Karpas-422 (cell line): Measurements from ENCODE around the gene ADCY9. TPM values are rescaled to one million over a fixed set of nuclear protein-coding genes. Genes with fewer than 3 reads are reported as not detected.

Source experiments
- DNase-seq: peaks from one replicate; pipeline ENCODE4 v3.0.0-alpha.2; 2015
- H2AFZ ChIP-seq: fragments of 200-600 bp; sonication (generic); 2 replicates; pipeline ENCODE4 v1.6.1; 2014; ENCODE audit warnings: antibody characterized with exemption, low read length, mixed read lengths
- H3K27ac ChIP-seq: fragments of 200-600 bp; sonication (generic); 2 replicates; pipeline ENCODE4 v1.5.1; 2014; ENCODE audit warnings: mild to moderate bottlenecking, low read length, moderate library complexity
- H3K27me3 ChIP-seq: fragments of 200-600 bp; sonication (generic); 2 replicates; pipeline ENCODE4 v1.6.1; 2014; ENCODE audit warnings: low read length, mixed read lengths
- H3K36me3 ChIP-seq: fragments of 200-600 bp; sonication (generic); 2 replicates; pipeline ENCODE4 v1.6.1; 2014; ENCODE audit warnings: low read length, mixed read lengths; ENCODE audit not compliant: insufficient read depth
- H3K4me1 ChIP-seq: fragments of 200-600 bp; sonication (generic); 2 replicates; pipeline ENCODE4 v1.6.1; 2014; ENCODE audit warnings: mild to moderate bottlenecking, low read length, mixed read lengths
- H3K4me2 ChIP-seq: fragments of 200-600 bp; sonication (generic); 2 replicates; pipeline ENCODE4 v1.6.1; 2014; ENCODE audit warnings: low read length, low read depth, mild to moderate bottlenecking; ENCODE audit not compliant: poor library complexity, severe bottlenecking
- H3K4me3 ChIP-seq: fragments of 200-600 bp; sonication (generic); 2 replicates; pipeline ENCODE4 v1.5.1; 2014; ENCODE audit warnings: mild to moderate bottlenecking, antibody characterized with exemption, low read length, mixed read lengths
- H3K79me2 ChIP-seq: fragments of 200-600 bp; sonication (generic); 2 replicates; pipeline ENCODE4 v1.6.1; 2014; ENCODE audit warnings: mild to moderate bottlenecking, low read length, mixed read lengths
- H3K9ac ChIP-seq: fragments of 200-600 bp; sonication (generic); 2 replicates; pipeline ENCODE4 v1.6.0; 2014; ENCODE audit warnings: low read length
- H3K9me2 ChIP-seq: fragments of 200-600 bp; sonication (generic), shearing (Covaris generic); replicated peaks from 2 replicates; pipeline ENCODE4 v1.6.0; 2014; ENCODE audit warnings: mild to moderate bottlenecking, low read length, moderate library complexity; ENCODE audit not compliant: insufficient read depth
- H3K9me3 ChIP-seq: fragments of 300-700, 200-600 bp; sonication (generic); 2 replicates; pipeline ENCODE4 v1.6.1; 2014; ENCODE audit warnings: low read length, mixed read lengths
- H4K20me1 ChIP-seq: fragments of 200-600 bp; sonication (generic); 2 replicates; pipeline ENCODE4 v1.6.1; 2014; ENCODE audit warnings: mild to moderate bottlenecking, antibody characterized with exemption, low read length, low read depth; ENCODE audit not compliant: insufficient read depth
- total RNA-seq: library from RNA; depleted of rRNA; stranded (reverse); fragments of >200 nt; shearing (Covaris generic); gene quantifications from 2 replicates; pipeline ENCODE4 v1.2.3, GENCODE V29; 2014; ENCODE audit warnings: low replicate concordance

Gene ADCY9
- total RNA-seq, 1 experiment from 2014 or later, result 0.11 TPM

GRCh38 chr16:3980253-3981111 lies 135.8 kb downstream of the ADCY9 start:
- Histone ChIP-seq H3K4me2 (no peak overlapping the region), H3K4me3 (no peak overlapping the region), H3K27me3 (no peaks in the 10 kb centered on the region), H3K27ac (no peak overlapping the region), H2AFZ (no peak overlapping the region), H3K79me2 (no peaks in the 10 kb centered on the region), H3K36me3 (no peaks in the 10 kb centered on the region), H3K9ac (no peak overlapping the region), H3K9me2 (no peaks in the 10 kb centered on the region), H3K4me1 (no peaks in the 10 kb centered on the region), H3K9me3 (no peaks in the 10 kb centered on the region), H4K20me1 (no peaks in the 10 kb centered on the region)
- DNase-seq, result no peak

- no peak overlapping the region for H3K27ac ChIP-seq
- no peaks in the 10 kb centered on the region for H3K36me3 ChIP-seq
- H3K4me3 ChIP-seq, result no peak overlapping the region
- no peaks in the 10 kb centered on the region for H4K20me1 ChIP-seq
- no peak for DNase-seq
- H2AFZ ChIP-seq, result no peak overlapping the region
- no peaks in the 10 kb centered on the region for H3K9me2 ChIP-seq
- no peak overlapping the region for H3K9ac ChIP-seq
- H3K79me2 ChIP-seq, result no peaks in the 10 kb centered on the region
- no peaks in the 10 kb centered on the region for H3K4me1 ChIP-seq
- H3K9me3 ChIP-seq, result no peaks in the 10 kb centered on the region
- no peak overlapping the region for H3K4me2 ChIP-seq
- no peaks in the 10 kb centered on the region for H3K27me3 ChIP-seq
Measured at GRCh38 chr16:3979518-3979917, 136.7 kb downstream of the ADCY9 start.

- H3K36me3 ChIP-seq, result no peaks in the 10 kb centered on the region
- H3K9ac ChIP-seq, result no peak overlapping the region
- H3K4me3 ChIP-seq, result no peak overlapping the region
- DNase-seq, result no peak
- no peaks in the 10 kb centered on the region for H3K79me2 ChIP-seq
- no peaks in the 10 kb centered on the region for H3K4me1 ChIP-seq
- H3K4me2 ChIP-seq, result no peak overlapping the region
- no peaks in the 10 kb centered on the region for H3K9me3 ChIP-seq
- H4K20me1 ChIP-seq, result no peaks in the 10 kb centered on the region
- no peaks in the 10 kb centered on the region for H3K27me3 ChIP-seq
- no peaks in the 10 kb centered on the region for H3K9me2 ChIP-seq
- no peak overlapping the region for H2AFZ ChIP-seq
- no peak overlapping the region for H3K27ac ChIP-seq
Measured at GRCh38 chr16:3979070-3979469, 137.2 kb downstream of the ADCY9 start.

- H3K27me3 ChIP-seq, result no peaks in the 10 kb centered on the region
- no peaks in the 10 kb centered on the region for H4K20me1 ChIP-seq
- no peaks in the 10 kb centered on the region for H3K36me3 ChIP-seq
- no peak overlapping the region for H3K4me3 ChIP-seq
- DNase-seq, result no peak
- no peak overlapping the region for H3K27ac ChIP-seq
- H3K9me3 ChIP-seq, result no peaks in the 10 kb centered on the region
- H3K9ac ChIP-seq, result no peak overlapping the region
- no peak overlapping the region for H3K4me2 ChIP-seq
- no peaks in the 10 kb centered on the region for H3K4me1 ChIP-seq
- no peak overlapping the region for H2AFZ ChIP-seq
- H3K79me2 ChIP-seq, result no peaks in the 10 kb centered on the region
- no peaks in the 10 kb centered on the region for H3K9me2 ChIP-seq
Measured at GRCh38 chr16:3977376-3977775, 138.9 kb downstream of the ADCY9 start.

GRCh38 chr16:3974751-3975150 lies 141.5 kb downstream of the ADCY9 start:
- H3K9me2 ChIP-seq, result no peaks in the 10 kb centered on the region
- H3K9ac ChIP-seq, result no peak overlapping the region
- H2AFZ ChIP-seq, result no peak overlapping the region
- no peaks in the 10 kb centered on the region for H4K20me1 ChIP-seq
- no peaks in the 10 kb centered on the region for H3K27me3 ChIP-seq
- H3K27ac ChIP-seq, result no peak overlapping the region
- H3K4me3 ChIP-seq, result no peak overlapping the region
- DNase-seq, result no peak
- no peaks in the 10 kb centered on the region for H3K9me3 ChIP-seq
- no peaks in the 10 kb centered on the region for H3K36me3 ChIP-seq
- H3K4me2 ChIP-seq, result no peak overlapping the region
- no peaks in the 10 kb centered on the region for H3K4me1 ChIP-seq
- H3K79me2 ChIP-seq, result no peaks in the 10 kb centered on the region

- no peak overlapping the region for H3K9ac ChIP-seq
- no peaks in the 10 kb centered on the region for H3K4me1 ChIP-seq
- H3K36me3 ChIP-seq, result no peaks in the 10 kb centered on the region
- H3K4me2 ChIP-seq, result no peak overlapping the region
- no peaks in the 10 kb centered on the region for H3K27me3 ChIP-seq
- no peak for DNase-seq
- H3K4me3 ChIP-seq, result no peak overlapping the region
- no peaks in the 10 kb centered on the region for H3K9me3 ChIP-seq
- no peaks in the 10 kb centered on the region for H3K79me2 ChIP-seq
- no peak overlapping the region for H3K27ac ChIP-seq
- H4K20me1 ChIP-seq, result no peaks in the 10 kb centered on the region
- H2AFZ ChIP-seq, result no peak overlapping the region
- no peaks in the 10 kb centered on the region for H3K9me2 ChIP-seq
Measured at GRCh38 chr16:3971706-3972105, 144.5 kb downstream of the ADCY9 start.

- H3K4me3 ChIP-seq, result no peak overlapping the region
- DNase-seq, result no peak
- no peak overlapping the region for H2AFZ ChIP-seq
- no peak overlapping the region for H3K27ac ChIP-seq
- H3K9me3 ChIP-seq, result no peaks in the 10 kb centered on the region
- H3K36me3 ChIP-seq, result no peaks in the 10 kb centered on the region
- no peaks in the 10 kb centered on the region for H3K9me2 ChIP-seq
- H3K79me2 ChIP-seq, result no peaks in the 10 kb centered on the region
- H4K20me1 ChIP-seq, result no peaks in the 10 kb centered on the region
- no peak overlapping the region for H3K4me2 ChIP-seq
- H3K4me1 ChIP-seq, result no peaks in the 10 kb centered on the region
- H3K27me3 ChIP-seq, result no peaks in the 10 kb centered on the region
- no peak overlapping the region for H3K9ac ChIP-seq
Measured at GRCh38 chr16:3971261-3971660, 145.0 kb downstream of the ADCY9 start.

- no peak for DNase-seq
- no peak overlapping the region for H3K4me3 ChIP-seq
- no peaks in the 10 kb centered on the region for H3K79me2 ChIP-seq
- H3K27ac ChIP-seq, result no peak overlapping the region
- no peak overlapping the region for H3K9ac ChIP-seq
- H3K36me3 ChIP-seq, result no peaks in the 10 kb centered on the region
- no peaks in the 10 kb centered on the region for H4K20me1 ChIP-seq
- H3K4me2 ChIP-seq, result no peak overlapping the region
- no peaks in the 10 kb centered on the region for H3K9me3 ChIP-seq
- H3K9me2 ChIP-seq, result no peaks in the 10 kb centered on the region
- no peaks in the 10 kb centered on the region for H3K4me1 ChIP-seq
- no peaks in the 10 kb centered on the region for H3K27me3 ChIP-seq
- no peak overlapping the region for H2AFZ ChIP-seq
Measured at GRCh38 chr16:3968551-3968950, 147.7 kb downstream of the ADCY9 start.
